ENCODE results near the gene NHERF1. TPM values are rescaled to one million over a fixed set of nuclear protein-coding genes. Genes with fewer than 3 reads are reported as not detected.

NHERF1 gene
- total RNA-seq, 2 donors from 2014 or later: 84.1 to 133 TPM

- intact Hi-C loops (cut with DNase I): no loop called here
- TF ChIP-seq POLR2A (IDR thresholded peaks at IDR 0.05) (no peak), POLR2AphosphoS5 (IDR thresholded peaks at IDR 0.05) (no peak), CTCF (IDR thresholded peaks at IDR 0.05) (no peak)
- Histone ChIP-seq H3K4me1 (replicated peaks) (no peaks in the 10 kb centered on the region), H3K4me3 (no peak overlapping the region), H3K27me3 (replicated peaks; ENCODE audit: insufficient read depth) (no peaks in the 10 kb centered on the region), H3K27ac (no peak overlapping the region), H3K9me3 (no peaks in the 10 kb centered on the region), H3K36me3 (no peaks in the 10 kb centered on the region)
- WGBS: 94% methylated on average over 10 of the region's 10 CpGs
- DNase-seq (ENCODE audit: low spot score): no peak
These were observed 57.9 kb downstream of the NHERF1 start for GRCh38 chr17:74806334-74806733.

- Histone ChIP-seq H3K27ac (no peak overlapping the region), H3K9me3 (no peaks in the 10 kb centered on the region), H3K4me1 (replicated peaks) (no peaks in the 10 kb centered on the region), H3K27me3 (replicated peaks; ENCODE audit: insufficient read depth) (no peaks in the 10 kb centered on the region), H3K36me3 (no peaks in the 10 kb centered on the region), H3K4me3 (no peak overlapping the region)
- DNase-seq (ENCODE audit: low spot score): no peak
- TF ChIP-seq POLR2AphosphoS5 (IDR thresholded peaks at IDR 0.05): no peak
- no peak for TF ChIP-seq CTCF (IDR thresholded peaks at IDR 0.05)
- TF ChIP-seq POLR2A (IDR thresholded peaks at IDR 0.05): no peak
- intact Hi-C loops (cut with DNase I): no loop called here
- WGBS: 88% methylated on average over 13 of the region's 13 CpGs
These were observed 59.0 kb downstream of the NHERF1 start for GRCh38 chr17:74807441-74807840.

- Histone ChIP-seq H3K36me3 (no peaks in the 10 kb centered on the region), H3K27me3 (replicated peaks; ENCODE audit: insufficient read depth) (no peaks in the 10 kb centered on the region), H3K9me3 (no peaks in the 10 kb centered on the region), H3K4me1 (replicated peaks) (no peaks in the 10 kb centered on the region), H3K27ac (no peak overlapping the region), H3K4me3 (no peak overlapping the region)
- WGBS: 62% methylated on average over 6 of the region's 6 CpGs
- TF ChIP-seq POLR2AphosphoS5 (IDR thresholded peaks at IDR 0.05) (no peak), POLR2A (IDR thresholded peaks at IDR 0.05) (no peak), CTCF (IDR thresholded peaks at IDR 0.05) (no peak)
- DNase-seq (ENCODE audit: low spot score): no peak
- intact Hi-C loops (cut with DNase I): no loop called here
These were observed 59.5 kb downstream of the NHERF1 start for GRCh38 chr17:74807925-74808324.

- no peak for DNase-seq (ENCODE audit: low spot score)
- intact Hi-C loops (cut with DNase I): no loop called here
- no peaks in the 10 kb centered on the region for H3K9me3 ChIP-seq
- H3K36me3 ChIP-seq: no peaks in the 10 kb centered on the region
- H3K4me3 ChIP-seq: no peak overlapping the region
- H3K4me1 ChIP-seq (replicated peaks): no peaks in the 10 kb centered on the region
- TF ChIP-seq POLR2AphosphoS5 (IDR thresholded peaks at IDR 0.05): no peak
- no peak for TF ChIP-seq POLR2A (IDR thresholded peaks at IDR 0.05)
- TF ChIP-seq CTCF (IDR thresholded peaks at IDR 0.05): no peak
- no peak overlapping the region for H3K27ac ChIP-seq
- H3K27me3 ChIP-seq (replicated peaks; ENCODE audit: insufficient read depth): no peaks in the 10 kb centered on the region
- WGBS: 90% methylated on average over 17 of the region's 17 CpGs
These were observed 60.4 kb downstream of the NHERF1 start for GRCh38 chr17:74808714-74809430.

Measured in prostate gland (tissue), 2 donors.